IPS DF 4.7 (cell line): ENCODE data around the gene FAM149B1.

Experiments used
- DNase-seq: peaks from one replicate; pipeline ENCODE4 v3.0.0-alpha.2; 2013; ENCODE audit warnings: low spot score; ENCODE audit errors: extremely low read depth

Gene FAM149B1

GRCh38 chr10:73264423-73264822 lies 96.5 kb downstream of the FAM149B1 start:
- DNase-seq = no peak

- no peak for DNase-seq
These were observed 113.2 kb downstream of the FAM149B1 start for GRCh38 chr10:73281097-73281496.

GRCh38 chr10:73287441-73287840 lies 119.5 kb downstream of the FAM149B1 start:
- no peak for DNase-seq

- DNase-seq = no peak
These were observed 122.0 kb downstream of the FAM149B1 start for GRCh38 chr10:73289958-73290357.

- no peak for DNase-seq
These were observed 125.5 kb downstream of the FAM149B1 start for GRCh38 chr10:73293461-73293860.
